Lower leg skin (tissue), 3 donors: ENCODE results near the gene TCTN2.

Experiments used
- CTCF ChIP-seq, 3 donors: fragments of 450-650 bp; IDR thresholded peaks; one replicate each; pipeline ENCODE4 v1.5.1; 2016; ENCODE audit warnings: antibody characterized with exemption in 3 of 3, mild to moderate bottlenecking in 3 of 3, moderate library complexity in 2 of 3
- POLR2A ChIP-seq, 2 donors: fragments of 450-650 bp; IDR thresholded peaks; one replicate each; pipeline ENCODE4 v1.6.1; 2016 to 2017; ENCODE audit warnings: antibody characterized with exemption in 2 of 2, mild to moderate bottlenecking in 1 of 2, moderate library complexity in 1 of 2

- TF ChIP-seq POLR2A (IDR thresholded peaks at IDR 0.05), result no peak
- no peak for TF ChIP-seq CTCF (IDR thresholded peaks at IDR 0.05)
These were observed 5.9 kb downstream of the TCTN2 start for GRCh38 chr12:123676616-123677320.
